Measurements from ENCODE around the gene ETV5. TPM values are rescaled to one million over a fixed set of nuclear protein-coding genes. Genes with fewer than 3 reads are reported as not detected.
A peak's percentile ranks its signal among the peaks of the same experiment; 100 is the strongest.

ETV5 gene
- polyA plus RNA-seq (ENCODE audit: insufficient read length in 4 of 4) = 10 to 100 TPM; 19.3 to 32.3 (median 30.5) TPM

GRCh38 chr3:186108941-186109865 is at the start of gene ETV5:
Gene ETV5 (minus strand): TSS chr3:186109089. CDS start chr3:186105868, 3,221 bp downstream.
- peak; percentile 95 to 98 (median 97) for DNase-seq (ENCODE audit: low read depth in 4 of 4, low spot score in 3 of 4)

DNA sequence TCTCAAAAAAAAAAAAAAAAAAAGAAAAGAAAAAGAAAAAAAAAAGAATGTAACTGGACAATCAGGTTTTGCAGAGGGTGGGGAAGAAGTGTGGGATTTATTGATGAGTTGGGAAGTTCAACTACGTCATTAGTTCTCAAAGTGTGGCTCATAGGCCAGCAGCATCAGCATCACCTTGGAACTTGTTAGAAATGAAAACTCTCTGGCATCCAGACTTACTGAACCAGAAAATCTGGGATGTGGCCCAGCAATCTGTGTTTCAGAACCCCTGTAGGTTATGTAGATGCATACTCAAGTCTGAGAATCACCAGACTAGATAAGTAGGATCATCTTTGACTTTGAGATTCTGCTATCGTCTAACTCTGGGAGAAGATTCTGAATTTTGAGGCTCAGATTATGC is 45.8 kb upstream of the ETV5 start:
- DNase-seq (ENCODE audit: low read depth in 4 of 4, low spot score in 3 of 4) = no peak

GRCh38 chr3:186152889-186153292 is 44.0 kb upstream of the ETV5 start:
- DNase-seq (ENCODE audit: low read depth in 4 of 4, low spot score in 3 of 4) = no peak

GRCh38 chr3:186152361-186152798 is 43.5 kb upstream of the ETV5 start:
- DNase-seq (ENCODE audit: low read depth in 4 of 4, low spot score in 3 of 4) = no peak

DNA sequence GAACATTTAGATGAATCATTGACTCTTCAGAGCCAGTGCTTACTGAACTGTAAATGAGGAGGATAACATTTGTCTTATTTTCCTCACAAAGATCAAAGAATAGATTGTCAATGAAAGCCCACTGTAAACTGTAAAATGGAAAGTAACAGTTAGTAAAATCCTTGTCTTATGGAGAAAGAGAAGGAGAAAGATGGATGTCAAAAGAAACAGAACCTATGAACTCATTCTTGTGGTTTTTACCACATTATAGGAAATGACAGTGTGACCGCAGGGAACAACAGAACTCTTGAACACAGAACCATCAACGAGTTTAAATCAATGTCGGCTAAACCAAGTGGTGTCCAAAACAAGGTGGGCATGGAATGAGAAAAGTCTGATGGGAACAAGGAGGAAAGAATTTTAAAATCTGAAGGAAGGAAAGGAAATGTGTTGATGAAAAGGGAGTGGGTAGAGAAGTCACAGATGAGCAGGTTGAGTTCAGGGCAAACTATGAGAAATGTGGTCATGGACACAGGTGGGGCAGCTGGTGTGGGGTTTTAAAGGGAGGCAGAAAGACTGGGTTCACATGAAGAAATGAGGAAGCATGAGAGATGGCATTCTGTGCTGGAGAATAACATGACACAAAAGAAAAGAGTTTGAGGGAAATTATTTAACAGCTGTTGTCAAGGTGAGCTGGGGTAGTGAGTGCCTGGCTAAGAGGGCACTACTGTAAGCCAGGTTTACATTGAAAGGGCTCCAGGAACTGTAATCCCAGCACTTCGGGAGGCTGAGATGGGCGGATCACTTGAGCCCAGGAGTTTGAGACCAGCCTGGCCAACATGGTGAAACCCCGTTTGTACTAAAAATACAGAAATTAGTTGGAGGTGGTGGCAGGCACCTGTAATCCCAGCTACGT is 42.4 kb upstream of the ETV5 start:
- no peak for DNase-seq (ENCODE audit: low read depth in 4 of 4, low spot score in 3 of 4)

DNA sequence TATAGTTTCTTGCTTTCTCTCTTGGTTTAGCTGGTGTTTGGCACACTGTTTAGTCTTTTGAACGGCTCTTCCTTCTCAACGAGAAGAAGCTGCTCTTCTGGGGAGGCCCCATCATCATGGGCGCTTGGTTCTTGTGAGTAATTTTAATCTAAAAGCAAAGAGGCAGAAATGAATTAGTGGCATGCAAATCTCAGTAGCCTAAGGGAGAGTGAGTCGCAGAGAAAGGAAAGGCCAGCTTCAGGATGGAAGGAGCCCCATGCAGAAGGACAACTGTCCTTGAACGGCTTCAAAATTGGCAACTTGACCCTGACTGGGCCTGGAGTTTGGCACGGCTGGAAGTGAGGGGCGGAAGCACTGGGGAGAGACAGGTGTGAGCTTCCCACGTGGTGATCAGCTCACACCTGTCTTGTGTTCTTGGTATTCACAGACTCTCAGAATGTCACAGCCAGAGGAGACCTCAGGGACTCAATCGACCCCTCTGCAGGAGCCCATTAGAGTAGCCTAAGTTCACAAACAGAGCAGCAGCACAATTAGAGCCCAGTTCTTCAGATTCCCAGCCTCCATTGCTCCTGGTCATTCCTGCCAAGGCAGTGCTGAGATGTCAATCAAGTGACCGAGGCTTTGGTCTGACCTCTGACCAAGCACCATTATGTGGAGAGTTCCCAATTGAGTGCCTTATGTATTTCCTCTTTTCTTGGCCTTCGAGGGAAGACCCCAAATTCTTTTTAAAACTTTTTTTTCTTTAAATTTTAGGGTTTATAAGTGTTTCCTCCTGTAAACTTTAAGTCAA is 41.3 kb upstream of the ETV5 start:
- no peak for DNase-seq (ENCODE audit: low read depth in 4 of 4, low spot score in 3 of 4)

DNA sequence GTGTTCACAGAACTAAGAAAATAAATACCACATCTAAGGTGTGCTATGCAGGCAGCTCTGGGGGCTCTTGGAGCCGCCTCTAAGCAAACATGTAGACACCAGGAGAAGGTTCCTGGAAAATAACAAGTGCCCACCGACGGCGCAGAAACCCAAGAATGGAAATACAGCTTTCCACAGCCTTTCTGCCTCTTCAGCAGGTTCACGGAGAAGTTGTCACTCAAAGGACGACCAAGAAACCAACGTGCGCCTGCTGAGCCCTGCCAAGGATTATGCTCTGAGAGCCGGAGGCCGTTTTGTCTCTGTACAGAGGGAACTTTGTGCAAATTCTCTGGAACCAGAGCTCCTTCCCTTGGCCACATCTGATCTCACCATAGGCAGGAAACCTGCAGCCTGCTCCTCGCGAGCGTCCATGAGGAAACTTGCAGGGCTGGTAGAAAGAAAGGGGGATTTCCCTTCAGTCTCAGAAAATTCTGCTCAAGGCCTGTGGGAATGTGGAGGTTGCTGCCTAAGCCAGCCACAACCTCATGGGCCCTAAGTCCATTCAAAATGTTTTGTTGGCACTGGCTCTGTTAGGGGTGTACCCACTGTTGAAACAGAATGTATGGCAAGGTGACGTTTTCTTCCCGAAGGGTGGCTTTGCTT is 40.6 kb upstream of the ETV5 start:
- no peak for DNase-seq (ENCODE audit: low read depth in 4 of 4, low spot score in 3 of 4)

DNA sequence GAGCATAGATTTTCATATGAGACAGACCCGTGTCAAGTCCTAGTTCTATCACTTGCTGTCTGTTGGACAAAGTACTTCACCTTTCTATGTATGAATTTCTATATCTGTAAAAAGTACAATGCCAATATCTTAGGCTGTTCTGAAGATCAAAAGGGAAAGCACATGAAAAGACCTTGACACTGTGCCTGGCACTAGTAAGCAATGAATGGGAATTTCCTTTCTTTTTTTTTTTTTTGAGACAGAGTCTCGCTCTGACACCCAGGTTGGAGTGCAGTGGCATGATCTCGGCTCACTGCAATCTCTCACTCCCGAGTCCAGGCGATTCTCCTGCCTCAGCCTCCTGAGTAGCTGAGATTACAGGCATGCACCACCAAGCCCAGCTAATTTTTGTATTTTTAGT is 35.4 kb upstream of the ETV5 start:
- no peak for DNase-seq (ENCODE audit: low read depth in 4 of 4, low spot score in 3 of 4)

DNA sequence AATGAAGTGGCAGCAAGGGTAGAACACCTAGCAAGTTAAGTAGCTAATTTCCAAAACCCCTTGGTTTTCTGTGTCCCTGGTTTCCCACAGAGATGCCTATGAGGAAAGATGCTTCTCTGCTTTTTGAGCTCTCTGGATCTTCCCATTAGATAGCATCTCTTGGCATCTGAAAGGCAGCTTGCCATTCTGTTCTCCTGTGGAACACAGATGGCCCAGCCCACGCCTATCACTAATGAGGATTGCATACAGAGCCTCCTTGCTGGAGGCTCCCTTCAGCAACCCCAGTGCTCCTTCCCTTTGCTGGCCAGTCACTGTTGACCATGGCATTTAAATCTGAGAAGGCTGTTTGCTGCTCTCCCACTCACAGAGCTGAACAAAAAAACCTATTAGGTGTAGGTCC is 34.4 kb upstream of the ETV5 start:
- DNase-seq (ENCODE audit: low read depth in 4 of 4, low spot score in 3 of 4) = no peak

DNA sequence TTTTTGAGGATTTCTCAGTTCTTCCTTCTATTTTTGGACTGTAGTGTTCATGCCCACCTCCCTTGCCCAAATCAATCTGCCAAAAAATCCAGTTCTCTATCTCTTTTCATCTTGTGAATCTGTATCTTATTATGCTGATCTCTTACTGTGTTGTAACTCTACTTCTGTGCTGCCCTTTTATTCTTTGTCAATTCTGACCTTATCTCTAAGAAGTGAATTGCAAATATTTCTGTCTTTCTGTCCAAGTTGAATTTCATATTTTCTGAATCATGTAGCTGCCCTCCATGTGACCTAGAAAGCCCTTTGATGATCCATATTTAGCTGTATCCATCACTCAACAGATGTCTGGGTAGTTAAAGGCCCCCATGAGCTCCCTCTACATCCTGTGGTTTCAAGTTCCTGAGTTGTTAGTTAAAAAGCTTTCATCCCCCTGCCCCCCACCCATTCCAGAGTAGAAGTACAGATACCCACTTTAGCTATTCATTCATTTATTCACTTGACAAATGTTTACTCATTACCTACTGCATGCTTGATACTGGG is 33.6 kb upstream of the ETV5 start:
- DNase-seq (ENCODE audit: low read depth in 4 of 4, low spot score in 3 of 4) = no peak

- peak in 1 of 4 donors; percentile 47 for DNase-seq (ENCODE audit: low read depth in 4 of 4, low spot score in 3 of 4)
Measured at GRCh38 chr3:186141790-186142189, 32.9 kb upstream of the ETV5 start.

GRCh38 chr3:186138272-186138981 is 29.5 kb upstream of the ETV5 start:
- DNase-seq (ENCODE audit: low read depth in 4 of 4, low spot score in 3 of 4) = no peak

DNA sequence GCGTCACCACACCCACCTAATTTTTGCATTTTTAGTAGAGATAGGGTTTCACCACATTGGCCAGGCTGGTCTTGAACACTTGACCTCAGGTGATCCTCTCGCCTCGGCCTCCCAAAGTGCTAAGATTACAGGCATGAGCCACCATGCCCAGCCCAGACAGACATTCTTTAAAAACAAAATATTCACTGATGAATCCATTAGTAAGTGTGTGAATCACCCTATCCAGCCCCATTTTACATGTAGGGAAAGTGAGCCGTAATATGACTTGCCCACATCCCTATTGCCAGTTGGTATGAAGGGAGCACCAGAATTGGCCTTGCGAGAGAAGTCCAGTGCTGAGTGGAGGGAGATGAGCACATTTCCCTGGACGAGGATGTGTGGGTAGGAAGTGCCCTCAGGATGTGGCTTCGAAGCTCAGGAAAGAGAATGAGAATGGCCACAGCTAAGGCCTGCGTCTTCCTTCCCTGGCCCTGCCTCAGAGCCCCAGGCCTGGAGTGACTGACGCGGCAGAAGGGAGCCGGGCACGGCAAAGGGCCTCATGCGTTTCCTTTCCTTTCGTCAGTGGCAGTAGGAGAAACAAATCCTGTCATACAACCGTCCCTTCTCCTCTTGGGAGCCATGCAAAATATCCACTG is 28.3 kb upstream of the ETV5 start:
- DNase-seq (ENCODE audit: low read depth in 4 of 4, low spot score in 3 of 4) = no peak

DNA sequence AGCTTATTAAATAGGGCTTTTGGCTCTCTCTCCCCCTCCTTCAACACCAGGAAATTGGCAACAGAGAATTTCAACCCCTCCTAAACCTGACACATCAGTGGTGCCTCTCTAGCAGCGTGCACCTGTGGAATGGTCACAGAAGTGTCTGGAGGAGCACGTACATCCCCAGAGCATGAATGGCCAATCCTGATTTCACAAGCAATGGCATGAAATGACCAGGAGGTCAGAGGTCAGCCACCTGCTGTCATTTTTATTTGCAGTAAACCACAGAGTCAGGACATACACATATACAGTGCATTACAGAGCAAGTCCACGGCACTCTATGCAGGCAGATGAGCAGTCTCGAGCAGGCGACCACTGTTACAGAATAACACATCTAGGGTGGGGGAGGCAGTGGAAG is 25.1 kb upstream of the ETV5 start:
- no peak for DNase-seq (ENCODE audit: low read depth in 4 of 4, low spot score in 3 of 4)

DNA sequence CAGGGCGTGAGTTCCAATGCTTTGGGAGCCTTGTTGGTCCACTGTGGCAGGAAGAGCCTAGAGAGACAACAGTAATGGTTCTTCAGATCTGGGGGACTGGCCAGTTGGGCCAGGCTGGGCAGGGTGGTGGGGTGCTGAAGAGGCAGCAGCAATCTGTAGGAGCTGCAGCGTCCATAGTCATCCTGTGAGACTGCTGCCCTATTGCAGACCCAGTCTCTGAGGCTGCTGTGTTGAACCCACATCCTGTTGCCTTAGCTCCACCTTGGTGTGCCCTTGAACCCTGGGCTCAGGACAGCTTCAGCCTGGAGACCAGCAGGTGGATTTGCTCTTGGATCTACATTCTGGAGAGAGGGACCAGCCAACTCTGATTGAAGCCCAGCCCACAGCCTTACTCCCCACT is 23.6 kb upstream of the ETV5 start:
- no peak for DNase-seq (ENCODE audit: low read depth in 4 of 4, low spot score in 3 of 4)

DNA sequence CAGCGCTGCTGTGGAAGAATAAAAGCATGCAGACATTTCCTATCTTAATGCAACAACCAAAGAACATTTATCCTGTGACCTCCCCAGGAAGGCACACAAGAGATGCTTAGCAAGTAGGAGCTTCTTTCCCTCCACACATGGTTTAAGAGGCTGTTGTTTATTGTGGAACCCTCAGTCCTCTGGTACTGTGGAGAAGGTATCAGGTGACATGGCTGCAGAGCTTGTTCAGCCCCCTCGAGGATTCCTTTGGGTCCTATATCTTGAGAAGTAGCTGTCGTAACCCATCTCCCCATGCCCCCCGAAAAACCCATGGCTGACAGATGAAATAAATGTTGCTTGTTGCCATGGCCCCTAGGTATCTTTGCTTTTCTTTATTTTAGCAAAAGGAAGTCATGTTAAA is 20.3 kb upstream of the ETV5 start:
- DNase-seq (ENCODE audit: low read depth in 4 of 4, low spot score in 3 of 4) = no peak

DNA sequence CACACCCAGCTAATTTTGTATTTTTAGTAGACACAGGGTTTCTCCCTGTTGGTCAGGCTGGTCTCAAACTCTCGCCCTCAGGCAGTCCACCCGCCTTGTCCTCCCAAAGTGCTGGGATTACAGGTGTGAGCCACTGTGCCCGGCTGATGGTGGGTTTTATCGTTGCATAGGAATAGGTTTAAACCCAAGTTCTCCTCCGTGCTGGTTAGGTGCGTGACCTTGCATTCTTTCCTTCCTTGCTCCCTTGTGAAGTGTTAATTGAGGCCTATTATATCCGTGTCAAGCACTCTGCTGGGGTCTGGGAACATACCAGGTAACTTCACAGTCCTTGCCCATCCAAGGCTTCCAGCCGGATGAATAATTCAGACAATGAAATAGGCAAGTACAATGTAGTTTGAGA is 19.3 kb upstream of the ETV5 start:
- no peak for DNase-seq (ENCODE audit: low read depth in 4 of 4, low spot score in 3 of 4)

DNA sequence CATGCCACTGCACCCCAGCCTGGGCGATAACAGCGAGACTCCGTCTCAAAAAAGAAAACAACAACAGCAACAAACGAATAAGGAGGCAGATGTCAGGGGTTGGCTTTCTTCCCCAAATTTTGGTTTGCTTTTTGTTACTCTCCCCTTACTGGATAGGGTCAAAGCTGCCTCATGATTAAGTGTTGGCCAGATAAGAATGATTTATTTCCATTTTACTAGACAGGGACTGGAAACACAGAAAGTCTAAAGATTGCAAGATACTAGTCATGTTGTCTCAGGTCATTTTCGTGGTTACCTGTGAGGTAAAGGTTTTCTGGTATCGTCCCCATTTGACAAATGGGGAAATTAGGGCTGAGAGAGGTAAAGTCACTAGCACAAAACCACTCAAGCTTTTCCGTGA is 18.6 kb upstream of the ETV5 start:
- no peak for DNase-seq (ENCODE audit: low read depth in 4 of 4, low spot score in 3 of 4)

- DNase-seq (ENCODE audit: low read depth in 4 of 4, low spot score in 3 of 4) = no peak
Measured at GRCh38 chr3:186125118-186125517, 16.2 kb upstream of the ETV5 start.
